GM12873 (cell line): ENCODE measurements around the gene WWC1.

ENCODE experiments used
- TF ChIP-seq, protein P1 (sequence below): IDR thresholded peaks from 2 replicates; pipeline ENCODE4 v1.5.1; 2012; ENCODE audit warnings: low read depth, mild to moderate bottlenecking, moderate library complexity, low read length, control low read depth; ENCODE audit not compliant: insufficient read depth; ENCODE audit errors: missing control alignments

WWC1 gene

GRCh38 chr5:168420461-168420860 lies 129.0 kb downstream of the WWC1 start:
- TF ChIP-seq, protein P1, sequence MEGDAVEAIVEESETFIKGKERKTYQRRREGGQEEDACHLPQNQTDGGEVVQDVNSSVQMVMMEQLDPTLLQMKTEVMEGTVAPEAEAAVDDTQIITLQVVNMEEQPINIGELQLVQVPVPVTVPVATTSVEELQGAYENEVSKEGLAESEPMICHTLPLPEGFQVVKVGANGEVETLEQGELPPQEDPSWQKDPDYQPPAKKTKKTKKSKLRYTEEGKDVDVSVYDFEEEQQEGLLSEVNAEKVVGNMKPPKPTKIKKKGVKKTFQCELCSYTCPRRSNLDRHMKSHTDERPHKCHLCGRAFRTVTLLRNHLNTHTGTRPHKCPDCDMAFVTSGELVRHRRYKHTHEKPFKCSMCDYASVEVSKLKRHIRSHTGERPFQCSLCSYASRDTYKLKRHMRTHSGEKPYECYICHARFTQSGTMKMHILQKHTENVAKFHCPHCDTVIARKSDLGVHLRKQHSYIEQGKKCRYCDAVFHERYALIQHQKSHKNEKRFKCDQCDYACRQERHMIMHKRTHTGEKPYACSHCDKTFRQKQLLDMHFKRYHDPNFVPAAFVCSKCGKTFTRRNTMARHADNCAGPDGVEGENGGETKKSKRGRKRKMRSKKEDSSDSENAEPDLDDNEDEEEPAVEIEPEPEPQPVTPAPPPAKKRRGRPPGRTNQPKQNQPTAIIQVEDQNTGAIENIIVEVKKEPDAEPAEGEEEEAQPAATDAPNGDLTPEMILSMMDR = no peak

DNA sequence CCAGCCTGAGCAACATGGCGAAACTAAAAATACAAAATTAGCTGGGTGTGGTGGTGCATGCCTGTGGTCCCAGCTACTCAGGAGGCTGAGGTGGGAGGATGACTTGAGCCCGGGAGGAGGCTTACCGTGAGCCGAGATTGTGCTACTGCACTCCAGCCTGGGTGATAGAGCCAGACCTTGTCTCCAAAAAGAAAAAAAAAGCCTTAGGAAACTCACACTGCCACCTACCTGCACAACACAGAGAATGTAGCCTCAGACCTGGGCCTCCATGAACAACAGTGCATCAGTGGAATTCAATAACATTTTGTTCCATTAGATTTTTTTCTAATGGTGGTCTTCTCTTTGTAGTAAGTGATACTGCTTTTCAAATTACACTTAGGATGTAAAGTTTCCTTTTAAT lies 131.0 kb downstream of the WWC1 start:
- TF ChIP-seq, protein P1 = peak; percentile 17

DNA sequence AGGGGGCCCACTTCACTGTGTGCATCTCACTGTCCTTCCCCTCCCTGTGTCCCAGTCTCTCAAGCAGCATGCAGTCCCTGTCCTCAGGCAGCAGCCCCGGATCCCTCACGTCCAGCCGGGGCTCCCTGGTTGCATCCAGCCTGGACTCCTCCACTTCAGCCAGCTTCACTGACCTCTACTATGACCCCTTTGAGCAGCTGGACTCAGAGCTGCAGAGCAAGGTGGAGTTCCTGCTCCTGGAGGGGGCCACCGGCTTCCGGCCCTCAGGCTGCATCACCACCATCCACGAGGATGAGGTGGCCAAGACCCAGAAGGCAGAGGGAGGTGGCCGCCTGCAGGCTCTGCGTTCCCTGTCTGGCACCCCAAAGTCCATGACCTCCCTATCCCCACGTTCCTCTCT lies 132.0 kb downstream of the WWC1 start:
- TF ChIP-seq, protein P1 = no peak

DNA sequence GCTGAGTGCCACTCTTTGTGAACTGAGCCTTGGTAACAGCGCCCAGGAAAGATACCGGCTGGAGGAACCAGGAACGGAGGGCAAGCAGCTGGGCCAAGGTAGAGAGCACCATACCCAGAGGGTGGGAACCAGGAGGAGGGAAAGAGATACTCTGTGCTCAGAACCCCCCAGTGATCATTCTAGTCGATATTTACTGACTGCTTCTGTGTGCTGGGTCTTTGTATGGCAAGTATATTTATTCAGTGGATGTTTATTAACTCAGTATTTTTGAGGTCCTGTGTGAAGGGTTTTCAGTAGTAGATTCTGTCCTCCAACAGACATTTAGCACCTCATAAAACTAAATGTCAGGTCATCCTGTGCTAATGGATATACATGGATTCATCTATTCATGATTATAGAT lies 132.5 kb downstream of the WWC1 start:
- TF ChIP-seq, protein P1 = no peak

DNA sequence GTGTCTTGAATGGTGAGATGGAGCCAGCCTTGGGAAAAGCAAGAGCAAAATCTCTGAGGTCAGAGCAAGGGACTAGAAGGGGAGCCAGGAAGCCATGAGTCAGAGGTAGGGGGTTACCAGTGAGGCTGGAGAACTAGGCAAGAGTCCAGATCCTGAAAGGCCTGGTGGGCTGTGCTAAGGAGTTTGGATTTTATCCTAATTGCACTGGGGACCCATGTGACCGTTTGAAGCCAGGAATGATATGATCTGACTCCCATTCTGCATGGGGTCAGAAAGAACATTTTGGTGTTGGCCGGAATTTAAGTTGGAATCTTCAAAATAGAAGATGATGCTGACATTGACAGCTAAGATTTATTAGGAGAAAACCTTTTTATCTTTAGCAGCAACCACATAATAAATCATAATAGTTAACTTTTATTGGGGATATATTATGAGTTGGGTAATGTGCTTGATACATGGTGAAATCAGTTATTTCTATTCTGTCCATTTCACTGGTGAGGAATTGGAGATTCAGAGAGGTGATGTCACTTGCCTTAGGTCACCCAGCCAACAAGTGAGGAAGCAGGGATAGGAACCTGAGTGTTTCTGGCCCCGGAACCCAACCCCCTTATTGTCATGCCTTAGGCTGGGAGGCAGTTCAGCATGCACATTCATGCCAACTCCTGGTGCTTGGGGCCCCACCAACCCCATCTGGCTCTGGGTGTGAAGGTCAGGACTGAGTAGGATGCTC lies 133.3 kb downstream of the WWC1 start:
- TF ChIP-seq, protein P1 = no peak

- TF ChIP-seq, protein P1 = no peak
These were observed 134.8 kb downstream of the WWC1 start for GRCh38 chr5:168426007-168426863.

DNA sequence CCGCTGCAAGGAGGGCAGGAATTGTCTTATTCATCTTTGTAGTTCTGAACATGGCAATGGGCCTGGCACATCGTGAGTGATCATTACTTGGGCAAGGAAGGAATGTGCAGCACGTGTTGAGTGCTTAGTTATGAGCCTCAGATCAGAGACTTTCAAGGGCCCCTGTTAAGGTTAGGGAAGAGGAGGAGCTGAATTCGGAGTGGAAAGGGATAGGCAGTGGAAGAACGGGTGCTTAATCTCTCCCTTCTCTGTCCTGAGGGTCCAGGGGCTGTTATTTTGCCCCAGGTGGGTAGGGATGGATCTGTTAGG lies 135.4 kb downstream of the WWC1 start:
- TF ChIP-seq, protein P1 = no peak
